Suprapubic skin (tissue), 3 donors: ENCODE data around the gene SASH1.

Experiments
- POLR2A ChIP-seq, 2 donors: fragments of 450-650 bp; IDR thresholded peaks; one replicate each; pipeline ENCODE4 v1.6.1; 2017; ENCODE audit warnings: antibody characterized with exemption in 2 of 2, mild to moderate bottlenecking in 2 of 2, moderate library complexity in 2 of 2
- TF ChIP-seq, protein P1 (sequence below), 2 donors: fragments of 200-600 bp in 1 of 2; fragments of 450-650 bp in 1 of 2; sonication (generic) in 1 of 2; IDR thresholded peaks; one replicate each; pipeline ENCODE4 v1.5.1; 2016 to 2019; ENCODE audit warnings: antibody characterized with exemption in 2 of 2, mild to moderate bottlenecking in 1 of 2, moderate library complexity in 1 of 2

DNA sequence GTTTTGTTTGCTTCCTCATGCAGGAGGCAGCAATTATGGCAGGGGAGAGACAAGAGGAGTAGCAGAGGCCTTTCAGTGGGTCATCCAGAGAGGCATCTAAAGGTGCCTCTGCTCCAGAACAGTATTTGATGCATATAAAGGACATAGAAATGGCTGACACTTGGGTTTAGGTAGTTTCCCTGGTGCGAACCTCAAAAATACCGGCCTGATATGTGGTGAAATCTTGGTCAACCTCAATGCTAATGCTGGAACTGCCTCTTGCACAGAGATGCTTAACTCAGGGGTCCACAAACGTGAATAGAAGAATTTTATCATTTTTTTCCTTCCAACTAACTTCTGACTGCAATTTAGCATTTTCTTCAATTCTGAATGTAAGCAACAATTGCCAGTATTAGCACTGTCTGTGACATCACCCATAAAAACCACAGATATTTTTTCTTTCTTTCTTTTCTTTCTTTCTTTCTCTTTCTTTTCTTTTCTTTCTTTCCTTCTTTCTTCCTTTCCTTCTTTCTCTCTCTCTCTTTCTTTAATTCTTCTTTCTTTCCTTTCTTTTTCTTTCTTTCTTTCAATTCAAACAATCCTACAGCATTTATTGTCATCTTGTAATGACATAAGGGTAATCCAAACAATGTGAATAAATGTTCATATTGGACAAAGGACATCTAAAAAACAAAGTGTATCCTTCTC is 224.2 kb downstream of the SASH1 start:
- TF ChIP-seq, protein P1, sequence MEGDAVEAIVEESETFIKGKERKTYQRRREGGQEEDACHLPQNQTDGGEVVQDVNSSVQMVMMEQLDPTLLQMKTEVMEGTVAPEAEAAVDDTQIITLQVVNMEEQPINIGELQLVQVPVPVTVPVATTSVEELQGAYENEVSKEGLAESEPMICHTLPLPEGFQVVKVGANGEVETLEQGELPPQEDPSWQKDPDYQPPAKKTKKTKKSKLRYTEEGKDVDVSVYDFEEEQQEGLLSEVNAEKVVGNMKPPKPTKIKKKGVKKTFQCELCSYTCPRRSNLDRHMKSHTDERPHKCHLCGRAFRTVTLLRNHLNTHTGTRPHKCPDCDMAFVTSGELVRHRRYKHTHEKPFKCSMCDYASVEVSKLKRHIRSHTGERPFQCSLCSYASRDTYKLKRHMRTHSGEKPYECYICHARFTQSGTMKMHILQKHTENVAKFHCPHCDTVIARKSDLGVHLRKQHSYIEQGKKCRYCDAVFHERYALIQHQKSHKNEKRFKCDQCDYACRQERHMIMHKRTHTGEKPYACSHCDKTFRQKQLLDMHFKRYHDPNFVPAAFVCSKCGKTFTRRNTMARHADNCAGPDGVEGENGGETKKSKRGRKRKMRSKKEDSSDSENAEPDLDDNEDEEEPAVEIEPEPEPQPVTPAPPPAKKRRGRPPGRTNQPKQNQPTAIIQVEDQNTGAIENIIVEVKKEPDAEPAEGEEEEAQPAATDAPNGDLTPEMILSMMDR (IDR thresholded peaks at IDR 0.05), result no peak
- no peak for TF ChIP-seq POLR2A (IDR thresholded peaks at IDR 0.05)
